Pancreas (tissue), 10 donors: ENCODE measurements around the gene UNG. TPM values are rescaled to one million over a fixed set of nuclear protein-coding genes. Genes with fewer than 3 reads are reported as not detected.

Source experiments
- ATAC-seq, 4 donors: fragments of 200-7000 bp; cut with Tn5 transposase; one replicate each; pipeline versions ENCODE4 v1.8.0 to v1.9.1; 2020; ENCODE audit warnings: mild to moderate bottlenecking in 4 of 4, moderate library complexity in 4 of 4
- DNase-seq, 6 donors: peaks; one replicate each; pipeline ENCODE4 v3.0.0-alpha.2; 2020
- FAIRE-seq: peaks from 2 replicates; lab custom pipeline; 2012; peaks lifted over from hg19 to GRCh38; lab: Jason Lieb, UNC
- H3K27ac ChIP-seq, 4 donors: fragments of 200-600 bp; sonication (generic); 1 replicate in 3 of 4; 2 replicates in 1 of 4; pipeline versions ENCODE4 v1.5.0 to v1.8.0; 2020
- H3K27me3 ChIP-seq, 4 donors: fragments of 200-600 bp; one replicate each; pipeline ENCODE4 v1.8.0; 2021
- H3K36me3 ChIP-seq, 3 donors: fragments of 200-600 bp; sonication (generic) in 1 of 3; one replicate each; pipeline versions ENCODE4 v1.5.0 to v1.8.0; 2020 to 2021
- H3K4me1 ChIP-seq, 3 donors: fragments of 200-600 bp; one replicate each; pipeline ENCODE4 v1.8.0; 2021
- H3K4me3 ChIP-seq, 4 donors: fragments of 200-600 bp; sonication (generic) in 2 of 4; one replicate each; pipeline versions ENCODE4 v1.5.0 to v1.8.0; 2020 to 2021
- H3K9me3 ChIP-seq, 4 donors: fragments of 200-600 bp; one replicate each; pipeline ENCODE4 v1.8.0; 2021
- WGBS, 2 donors: extraction: QIAGEN DNeasy Blood & Tissue Kit; methylation state at CpG; one replicate each; pipeline ENCODE4 v1.1.7; 2013; 5-methylcytosine and 5-hydroxymethylcytosine counted together
- intact Hi-C, 3 donors: fragments of 100-400 bp; cut with DNase I; formaldehyde crosslinking; loops; one replicate each; pipeline versions ENCODE4 v1.11.1 to v1.14.2; 2022
- polyA plus RNA-seq, 2 donors: library from polyadenylated mRNA; stranded (reverse); fragments of 200-250 nt; gene quantifications; one replicate each; pipeline ENCODE4 v1.2.3, GENCODE V29; 2013
- total RNA-seq, 6 donors: library from RNA; stranded (reverse); fragmentation: NEBNext Ultra II Directional in 4 of 6; extraction: Animal tissue kit (Norgen Biotek cat#: 25700) in 4 of 6; gene quantifications; one replicate each; pipeline versions ENCODE4 v1.2.1 to v1.2.4, GENCODE V29; 2021 to 2023
- TF ChIP-seq, protein P1 (sequence below), 4 donors: fragments of 200-600 bp; sonication (generic) in 3 of 4; IDR thresholded peaks; one replicate each; pipeline versions ENCODE4 v1.5.0 to v1.8.0; 2021; ENCODE audit warnings: antibody characterized with exemption in 4 of 4
- donor health status: healthy with polysubstance abuse.
- donor health status: DM: no; HTN: no; CAD: no; lungs with moderate emphysema.
- donor health status: DM: no; HTN: no; CAD: no.
- donor health status: control.
- donor health status: control.
- donor health status: Bipolar disorder and iron deficiency.
- donor health status: DM: yes; HTN: yes; CAD: no.
- donor health status: DM: no; HTN: no; CAD: no.
- donor health status: DM: no; HTN: no; CAD: no.
- donor health status: DM: yes; HTN: yes; CAD: no.

Gene UNG
- total and polyA plus RNA-seq, 8 donors = 5.1 to 15.8 (median 8.3) TPM

- Histone ChIP-seq H3K27me3 (no peaks in the 10 kb centered on the region), H3K9me3 (no peaks in the 10 kb centered on the region), H3K36me3 (no peaks in the 10 kb centered on the region), H3K27ac (no peak overlapping the region), H3K4me1 (peaks cover 0 to 9% (median 0%) of the 10 kb centered on the region in 3 donors), H3K4me3 (no peak overlapping the region)
- no peak for DNase-seq
- no peak for ATAC-seq
- FAIRE-seq = no peak
- WGBS, 2 donors = 89 to 95% methylated on average over 13 of the region's 13 CpGs
- TF ChIP-seq, protein P1, sequence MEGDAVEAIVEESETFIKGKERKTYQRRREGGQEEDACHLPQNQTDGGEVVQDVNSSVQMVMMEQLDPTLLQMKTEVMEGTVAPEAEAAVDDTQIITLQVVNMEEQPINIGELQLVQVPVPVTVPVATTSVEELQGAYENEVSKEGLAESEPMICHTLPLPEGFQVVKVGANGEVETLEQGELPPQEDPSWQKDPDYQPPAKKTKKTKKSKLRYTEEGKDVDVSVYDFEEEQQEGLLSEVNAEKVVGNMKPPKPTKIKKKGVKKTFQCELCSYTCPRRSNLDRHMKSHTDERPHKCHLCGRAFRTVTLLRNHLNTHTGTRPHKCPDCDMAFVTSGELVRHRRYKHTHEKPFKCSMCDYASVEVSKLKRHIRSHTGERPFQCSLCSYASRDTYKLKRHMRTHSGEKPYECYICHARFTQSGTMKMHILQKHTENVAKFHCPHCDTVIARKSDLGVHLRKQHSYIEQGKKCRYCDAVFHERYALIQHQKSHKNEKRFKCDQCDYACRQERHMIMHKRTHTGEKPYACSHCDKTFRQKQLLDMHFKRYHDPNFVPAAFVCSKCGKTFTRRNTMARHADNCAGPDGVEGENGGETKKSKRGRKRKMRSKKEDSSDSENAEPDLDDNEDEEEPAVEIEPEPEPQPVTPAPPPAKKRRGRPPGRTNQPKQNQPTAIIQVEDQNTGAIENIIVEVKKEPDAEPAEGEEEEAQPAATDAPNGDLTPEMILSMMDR (IDR thresholded peaks at IDR 0.05) = no peak
- intact Hi-C loops = no loop called here
These were observed 30.3 kb downstream of the UNG start for GRCh38 chr12:109127533-109128242.

DNA sequence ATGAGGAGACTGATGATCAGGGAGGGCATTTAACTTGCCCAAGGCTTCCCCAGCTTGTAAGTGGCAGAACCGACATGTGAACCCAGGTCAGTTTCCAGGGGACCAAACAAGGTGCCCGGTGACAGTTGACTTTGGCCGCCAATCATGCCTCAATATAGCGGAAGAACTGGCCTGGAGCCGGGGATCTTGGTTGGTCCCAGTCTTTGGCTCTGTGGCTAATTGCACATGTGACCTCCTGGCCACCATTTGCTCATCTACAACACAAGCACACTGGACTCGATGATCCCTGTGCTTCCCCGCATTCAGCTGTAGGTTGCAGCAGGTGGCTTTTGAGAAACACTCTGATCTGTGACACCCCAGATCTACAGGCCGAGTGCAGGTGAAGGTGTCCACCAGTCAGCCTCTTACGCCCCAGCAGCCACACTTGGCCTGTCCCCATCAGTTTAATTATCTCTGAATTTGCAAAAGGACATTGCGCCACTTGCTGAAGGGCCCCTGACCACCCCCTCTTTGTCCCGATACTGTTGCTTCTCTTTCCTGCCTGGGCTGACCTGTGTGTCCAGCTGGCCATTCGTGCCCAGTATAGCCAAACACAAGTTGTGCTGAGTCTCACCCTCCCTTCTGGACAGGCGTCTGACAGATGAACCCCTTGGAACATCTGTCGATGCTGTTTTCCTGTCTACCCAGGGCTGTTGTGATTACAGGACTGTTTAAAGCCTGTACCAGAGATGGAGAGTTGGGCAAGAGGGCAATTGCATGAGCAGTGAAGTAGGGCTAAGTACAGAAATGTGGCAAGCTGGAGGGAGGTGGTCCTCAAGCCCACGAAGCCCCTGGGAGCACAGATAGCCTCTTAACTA lies 33.1 kb downstream of the UNG start:
- H3K27ac ChIP-seq = peak overlapping the region; percentile 52 to 61 (median 57)
- ATAC-seq = peak; percentile 5 to 36 (median 21)

GRCh38 chr12:109131154-109132050 lies 34.0 kb downstream of the UNG start:
- Histone ChIP-seq H3K4me3 (peak overlapping the region in 2 of 4 donors; percentile 13 to 26), H3K9me3 (no peaks in the 10 kb centered on the region), H3K27me3 (no peaks in the 10 kb centered on the region), H3K4me1 (peaks cover 0 to 9% (median 4%) of the 10 kb centered on the region in 3 donors), H3K36me3 (no peaks in the 10 kb centered on the region), H3K27ac (peak overlapping the region; percentile 52 to 61 (median 57))
- ATAC-seq (peak; percentile 88 to 91 (median 90)), DNase-seq (peak; percentile 70 to 84 (median 74)), FAIRE-seq (no peak)
- 24 to 27% methylated on average over 24 of the region's 24 CpGs for WGBS, 2 donors
- intact Hi-C loops = no loop called here
- TF ChIP-seq, protein P1 (IDR thresholded peaks at IDR 0.05) = no peak

More for the DNA sequence above, 33.1 kb downstream of the UNG start:
- FAIRE-seq (no peak), DNase-seq (no peak)
- Histone ChIP-seq H3K27me3 (no peaks in the 10 kb centered on the region), H3K36me3 (no peaks in the 10 kb centered on the region), H3K9me3 (no peaks in the 10 kb centered on the region), H3K4me3 (peak overlapping the region in 1 of 4 donors; percentile 26), H3K4me1 (peaks cover 0 to 9% (median 4%) of the 10 kb centered on the region in 3 donors)
- intact Hi-C loops = no loop called here
- TF ChIP-seq, protein P1 (IDR thresholded peaks at IDR 0.05) = no peak
- 68 to 76% methylated on average over 15 of the region's 15 CpGs for WGBS, 2 donors

- intact Hi-C loops = no loop called here
- Histone ChIP-seq H3K36me3 (no peaks in the 10 kb centered on the region), H3K9me3 (no peaks in the 10 kb centered on the region), H3K27me3 (no peaks in the 10 kb centered on the region), H3K4me3 (no peak overlapping the region), H3K4me1 (peaks cover 9 to 17% (median 13%) of the 10 kb centered on the region in 3 donors), H3K27ac (no peak overlapping the region)
- TF ChIP-seq, protein P1 (IDR thresholded peaks at IDR 0.05) = peak in 2 of 4 donors; percentile 47 to 53
- WGBS, 2 donors = 46 to 57% methylated on average over 6 of the region's 6 CpGs
- FAIRE-seq (no peak), ATAC-seq (peak in 3 of 4 donors; percentile 43 to 62 (median 54)), DNase-seq (peak in 2 of 6 donors; percentile 62 to 65)
These were observed 37.0 kb downstream of the UNG start for GRCh38 chr12:109134186-109134917.
